Adrenal gland (tissue), 12 donors: ENCODE data around the gene PPM1A. TPM values are rescaled to one million over a fixed set of nuclear protein-coding genes. Genes with fewer than 3 reads are reported as not detected.

Source experiments
- DNase-seq, 7 donors: peaks; one replicate each; pipeline ENCODE4 v3.0.0-alpha.2; 2019 to 2020
- H3K27ac ChIP-seq, 5 donors: fragments of 200-600 bp; sonication (generic) in 4 of 5; 1 replicate in 3 of 5; 2 replicates in 2 of 5; pipeline versions ENCODE4 v1.5.1 to v1.8.0; 2016 to 2020; ENCODE audit warnings: mild to moderate bottlenecking in 1 of 5
- H3K27me3 ChIP-seq: fragments of 200-600 bp; 2 replicates; pipeline ENCODE4 v1.8.0; 2021
- H3K36me3 ChIP-seq, 2 donors: fragments of 200-600 bp; replicated peaks in 1 of 2; 1 replicate in 1 of 2; 2 replicates in 1 of 2; pipeline versions ENCODE4 v1.5.1 to v1.8.0; 2018 to 2022
- H3K4me1 ChIP-seq, 2 donors: fragments of 200-600 bp; replicated peaks in 1 of 2; 1 replicate in 1 of 2; 2 replicates in 1 of 2; pipeline versions ENCODE4 v1.5.1 to v1.8.0; 2018 to 2021
- H3K4me3 ChIP-seq, 4 donors: fragments of 200-600 bp; sonication (generic) in 3 of 4; one replicate each; pipeline ENCODE4 v1.5.1; 2016 to 2018
- H3K9me3 ChIP-seq, 3 donors: fragments of 200-600 bp; sonication (generic) in 1 of 3; replicated peaks in 1 of 3; 1 replicate in 2 of 3; 2 replicates in 1 of 3; pipeline versions ENCODE4 v1.5.1 to v1.8.0; 2016 to 2021
- CTCF ChIP-seq, 6 experiments: fragments of 450-650 bp in 4 of 6; fragments of 200-600 bp in 2 of 6; sonication (generic) in 1 of 6; IDR thresholded peaks; 1 replicate in 5 of 6; 2 replicates in 1 of 6; pipeline versions ENCODE4 v1.5.1 to v1.8.0; 2016 to 2021; ENCODE audit warnings: antibody characterized with exemption in 6 of 6, mild to moderate bottlenecking in 2 of 6, moderate library complexity in 1 of 6
- POLR2A ChIP-seq, 2 donors: fragments of 450-650 bp; IDR thresholded peaks; one replicate each; pipeline ENCODE4 v1.6.1; 2017; ENCODE audit warnings: antibody characterized with exemption in 2 of 2, mild to moderate bottlenecking in 2 of 2, moderate library complexity in 1 of 2
- WGBS, 4 donors: extraction: QIAGEN DNeasy Blood & Tissue Kit in 2 of 4; methylation state at CpG; one replicate each; pipeline versions ENCODE4 v1.1.5 to v1.1.7; 2013 to 2017; 5-methylcytosine and 5-hydroxymethylcytosine counted together
- intact Hi-C, 2 donors: fragments of 100-400 bp; cut with DNase I; formaldehyde crosslinking; loops; one replicate each; pipeline versions ENCODE4 v1.14.1 to v1.15.0; 2022 to 2023
- polyA plus RNA-seq, 3 donors: library from polyadenylated mRNA; stranded (reverse); fragments of 200-250 nt in 2 of 3; fragments of 350-450 nt in 1 of 3; fragmentation: Illumina TruSeq in 1 of 3; extraction: RNeasy Lipid Tissue Mini Kit (QIAGEN cat#74804) in 1 of 3; gene quantifications; one replicate each; pipeline ENCODE4 v1.2.3, GENCODE V29; 2013 to 2014
- total RNA-seq, 9 donors: library from RNA; depleted of rRNA in 4 of 9; stranded (reverse); fragments of >200 nt in 4 of 9; fragments of 120-200 nt in 1 of 9; fragmentation: NEBNext Ultra II Directional in 1 of 9; extraction: Animal tissue kit (Norgen Biotek cat#: 25700) in 1 of 9; gene quantifications; one replicate each; pipeline versions ENCODE4 v1.1.0 to v1.2.4, GENCODE V29; 2013 to 2023
- donor health status: healthy with polysubstance abuse.
- donor health status: Bipolar disorder and iron deficiency.
- donor health status: DM: yes; HTN: yes; CAD: no.
- donor health status: DM: no; HTN: no; CAD: no.
- donor health status: DM: no; HTN: no; CAD: no.
- donor health status: DM: yes; HTN: yes; CAD: no.

PPM1A gene
- total and polyA plus RNA-seq, 12 donors: 19.1 to 56.5 (median 34.2) TPM

DNA sequence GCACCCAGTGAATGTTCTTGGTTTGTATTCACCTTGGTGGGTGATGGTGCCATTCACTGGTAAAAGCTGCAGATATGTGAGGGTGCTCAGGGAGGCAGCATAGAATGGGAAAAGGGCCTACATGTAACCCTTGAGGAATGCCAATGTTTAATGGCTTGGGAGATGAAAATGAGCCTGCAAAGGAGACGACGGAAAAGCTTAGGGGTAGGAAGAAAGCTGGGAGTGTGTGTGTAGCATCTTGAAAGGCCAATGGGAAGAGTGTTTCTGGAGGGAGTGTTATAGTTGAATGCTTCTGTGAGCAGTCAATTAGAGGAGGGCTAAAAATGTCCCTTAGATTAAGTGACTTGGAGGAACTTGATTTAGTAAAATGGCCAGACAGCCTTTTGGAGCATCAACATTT, 24.9 kb downstream of the PPM1A start:
- no peaks in the 10 kb centered on the region for H3K9me3 ChIP-seq
- H3K36me3 ChIP-seq: no peaks in the 10 kb centered on the region
- WGBS, 4 donors: 92 to 99% (median 94%) methylated on average over 2 of the region's 2 CpGs
- H3K4me3 ChIP-seq: no peak overlapping the region
- no peak for TF ChIP-seq CTCF (IDR thresholded peaks at IDR 0.05)
- TF ChIP-seq POLR2A (IDR thresholded peaks at IDR 0.05): no peak
- peaks cover 4 to 60% of the 10 kb centered on the region in 2 donors for H3K4me1 ChIP-seq
- intact Hi-C loops: no loop called here
- H3K27me3 ChIP-seq: no peaks in the 10 kb centered on the region
- H3K27ac ChIP-seq: no peak overlapping the region
- DNase-seq: no peak

DNA sequence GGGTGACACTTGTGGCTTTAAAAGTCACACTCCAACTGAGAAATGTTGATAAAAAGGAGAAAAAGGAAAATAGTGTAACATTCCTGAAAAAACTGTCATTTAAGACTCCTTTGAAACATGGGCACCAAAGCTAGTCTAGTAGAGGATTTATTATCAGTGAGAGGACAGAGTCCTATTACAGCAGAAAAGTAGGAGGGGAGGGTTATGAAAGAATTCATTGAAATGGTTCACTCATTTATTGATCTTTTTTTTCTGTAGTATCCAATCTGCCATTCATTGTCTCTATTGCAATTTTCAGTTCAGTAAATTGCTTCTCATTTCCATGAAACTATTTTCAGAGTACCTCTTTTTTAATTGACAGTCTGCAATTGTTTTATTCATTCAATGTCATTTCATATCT, 25.4 kb downstream of the PPM1A start:
- no peaks in the 10 kb centered on the region for H3K9me3 ChIP-seq
- no peaks in the 10 kb centered on the region for H3K36me3 ChIP-seq
- no peak overlapping the region for H3K4me3 ChIP-seq
- DNase-seq: no peak
- H3K27ac ChIP-seq: no peak overlapping the region
- intact Hi-C loops: no loop called here
- H3K27me3 ChIP-seq: no peaks in the 10 kb centered on the region
- no peak for TF ChIP-seq POLR2A (IDR thresholded peaks at IDR 0.05)
- TF ChIP-seq CTCF (IDR thresholded peaks at IDR 0.05): no peak
- peaks cover 4 to 60% of the 10 kb centered on the region in 2 donors for H3K4me1 ChIP-seq

DNA sequence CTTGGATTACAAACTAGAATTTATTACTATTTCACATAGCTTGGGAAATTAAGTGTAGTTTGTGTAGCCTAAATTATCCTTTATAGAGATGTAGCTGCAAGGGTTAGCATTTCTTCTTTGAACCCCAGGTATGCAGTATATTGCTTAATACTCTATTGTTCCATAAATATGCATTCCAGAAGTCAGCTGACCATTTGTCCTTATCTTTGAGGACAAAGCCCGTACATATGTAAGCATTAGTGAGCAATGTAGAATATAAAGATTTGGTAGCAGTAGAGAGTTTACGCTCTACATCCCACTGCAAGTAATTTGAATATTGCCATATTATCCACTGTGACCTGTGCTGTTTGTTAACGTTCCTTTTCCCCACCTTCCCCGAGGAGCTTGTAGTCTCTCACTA, 26.9 kb downstream of the PPM1A start:
- intact Hi-C loops: no loop called here
- no peak overlapping the region for H3K4me3 ChIP-seq
- H3K27ac ChIP-seq: no peak overlapping the region
- H3K4me1 ChIP-seq: peaks cover 4 to 60% of the 10 kb centered on the region in 2 donors
- 65 to 69% (median 68%) methylated on average over 4 of the region's 4 CpGs for WGBS, 4 donors
- no peaks in the 10 kb centered on the region for H3K9me3 ChIP-seq
- H3K27me3 ChIP-seq: no peaks in the 10 kb centered on the region
- H3K36me3 ChIP-seq: no peaks in the 10 kb centered on the region
- TF ChIP-seq CTCF (IDR thresholded peaks at IDR 0.05) (no peak), POLR2A (IDR thresholded peaks at IDR 0.05) (no peak)
- DNase-seq: no peak

GRCh38 chr14:60276347-60276746, 27.3 kb downstream of the PPM1A start:
- intact Hi-C loops: no loop called here
- DNase-seq: no peak
- no peak for TF ChIP-seq POLR2A (IDR thresholded peaks at IDR 0.05)
- no peak for TF ChIP-seq CTCF (IDR thresholded peaks at IDR 0.05)
- peaks cover 4 to 60% of the 10 kb centered on the region in 2 donors for H3K4me1 ChIP-seq
- no peaks in the 10 kb centered on the region for H3K9me3 ChIP-seq
- WGBS, 4 donors: 82 to 97% (median 85%) methylated on average over 2 of the region's 2 CpGs
- H3K4me3 ChIP-seq: no peak overlapping the region
- H3K36me3 ChIP-seq: no peaks in the 10 kb centered on the region
- H3K27me3 ChIP-seq: no peaks in the 10 kb centered on the region
- H3K27ac ChIP-seq: no peak overlapping the region
